GM21786 (cell line): ENCODE measurements around the gene EVPL.
"Not testable (repeated sequence)": the region's sequence is repeated elsewhere in the genome, so short reads cannot be mapped to it uniquely, and the experiment has no call there.

Experiments used
- ATAC-seq: cut with Tn5 transposase; IDR thresholded peaks from one replicate; pipeline ENCODE4 v1.9.1; 2021; ENCODE audit not compliant: unreplicated experiment

EVPL gene

DNA sequence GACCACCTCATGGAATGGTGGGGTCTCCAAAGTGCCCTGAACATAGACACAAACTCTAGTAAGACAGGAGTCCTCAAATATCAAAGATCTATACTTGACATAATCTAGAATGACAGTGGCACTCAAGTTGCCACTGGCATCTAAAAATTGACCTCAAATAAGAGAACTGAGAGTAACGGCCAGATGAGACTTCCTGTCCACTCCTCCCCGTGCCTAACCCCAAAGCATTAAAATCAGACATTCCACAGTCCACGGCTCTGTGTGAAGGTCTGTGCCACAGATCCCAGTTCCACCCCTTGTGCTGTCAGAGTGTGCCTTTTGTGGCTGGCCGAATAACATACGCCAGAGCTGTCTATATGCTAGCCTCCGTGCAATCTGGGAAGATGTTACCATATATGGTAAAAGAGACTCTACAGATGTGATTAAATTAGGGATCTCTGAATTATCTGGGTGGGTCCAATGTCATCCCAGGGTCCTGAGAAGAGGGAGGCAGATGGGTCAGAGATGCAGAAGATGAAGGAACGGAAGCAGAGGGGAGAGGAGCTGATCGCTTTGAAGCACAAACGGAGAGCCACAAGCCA, 21.0 kb upstream of the EVPL start:
- ATAC-seq, result no peak

DNA sequence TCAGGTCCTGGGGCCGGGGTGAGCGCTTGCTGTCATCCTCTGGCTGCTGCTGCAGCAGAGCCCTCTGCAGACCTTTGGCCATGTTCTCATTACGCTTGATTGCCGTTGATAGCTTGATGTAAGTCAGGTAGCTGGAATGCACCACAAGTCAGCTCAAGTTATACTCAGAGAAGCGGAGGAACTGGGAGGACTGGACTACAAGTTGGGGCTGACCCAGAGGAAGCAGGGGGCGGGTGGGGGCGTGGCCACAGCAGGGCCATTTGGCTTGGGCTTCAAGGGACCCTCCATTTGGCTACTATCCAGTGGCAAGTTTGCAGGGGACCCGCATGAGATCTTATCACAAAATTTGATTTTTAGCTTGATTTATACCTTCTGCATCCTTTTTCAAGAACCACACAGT, 19.0 kb upstream of the EVPL start:
- ATAC-seq, result no peak

DNA sequence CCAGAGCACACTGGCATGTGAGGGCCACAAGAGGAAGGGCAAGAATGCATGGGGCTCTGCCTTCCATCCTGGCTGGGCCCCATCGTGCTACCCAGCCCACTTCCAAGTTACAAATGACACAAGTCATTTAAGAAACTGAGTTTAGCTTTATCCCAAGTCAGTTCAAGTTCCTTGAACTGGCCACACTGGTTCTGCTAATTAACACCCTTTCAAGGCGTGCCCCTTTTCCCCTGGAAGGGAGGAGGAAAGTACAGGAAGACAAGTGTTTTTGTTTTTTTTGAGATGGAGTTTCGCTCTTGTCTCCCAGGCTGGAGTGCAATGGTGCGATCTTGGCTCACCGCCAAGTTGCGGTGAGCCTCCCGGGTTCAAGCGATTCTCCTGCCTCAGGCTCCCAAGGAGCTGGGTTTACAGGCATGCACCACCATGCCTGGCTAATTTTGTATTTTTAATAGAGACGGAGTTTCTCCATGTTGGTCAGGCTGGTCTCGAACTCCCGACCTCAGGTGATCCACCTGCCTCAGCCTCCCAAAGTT, 17.4 kb upstream of the EVPL start:
- not testable (repeated sequence) for ATAC-seq

DNA sequence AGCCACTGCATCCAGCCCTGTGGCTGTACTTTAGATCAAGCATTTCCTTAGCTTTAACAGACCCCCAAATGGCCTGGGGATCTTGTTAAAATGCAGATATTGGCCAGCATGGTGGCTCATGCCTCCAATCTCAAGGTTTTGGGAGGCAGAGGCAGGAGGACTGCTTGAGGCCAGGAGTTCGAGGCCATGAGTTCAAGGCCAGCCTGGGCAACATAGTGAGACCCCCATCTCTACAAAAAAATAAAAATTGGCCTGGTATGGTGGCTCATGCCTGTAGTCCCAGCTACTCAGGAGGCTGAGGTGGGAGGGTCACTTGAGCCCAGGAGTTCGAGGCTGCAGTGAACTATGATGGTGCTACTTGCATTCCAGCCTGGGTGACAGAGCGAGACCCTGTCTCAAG, 15.8 kb upstream of the EVPL start:
- not testable (repeated sequence) for ATAC-seq

DNA sequence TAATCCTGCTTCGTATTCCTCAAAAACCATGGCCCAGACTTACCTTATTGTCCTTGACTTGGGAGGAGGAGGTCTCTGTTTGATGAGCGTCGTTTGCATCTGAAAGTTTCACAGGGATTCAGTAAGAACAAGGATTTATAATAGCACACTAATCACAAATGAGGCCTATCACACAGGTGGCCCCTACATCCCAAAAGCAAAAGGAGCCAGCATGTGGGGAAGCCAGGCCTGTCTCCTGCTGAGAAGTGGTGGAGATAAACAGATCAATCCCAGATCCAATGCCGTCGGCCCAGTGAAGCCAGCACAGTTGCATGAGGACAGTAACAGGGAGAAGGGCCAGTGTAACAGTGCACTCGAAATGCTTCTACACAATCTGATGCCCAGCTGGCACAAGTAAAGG, 13.3 kb upstream of the EVPL start:
- ATAC-seq, result no peak

DNA sequence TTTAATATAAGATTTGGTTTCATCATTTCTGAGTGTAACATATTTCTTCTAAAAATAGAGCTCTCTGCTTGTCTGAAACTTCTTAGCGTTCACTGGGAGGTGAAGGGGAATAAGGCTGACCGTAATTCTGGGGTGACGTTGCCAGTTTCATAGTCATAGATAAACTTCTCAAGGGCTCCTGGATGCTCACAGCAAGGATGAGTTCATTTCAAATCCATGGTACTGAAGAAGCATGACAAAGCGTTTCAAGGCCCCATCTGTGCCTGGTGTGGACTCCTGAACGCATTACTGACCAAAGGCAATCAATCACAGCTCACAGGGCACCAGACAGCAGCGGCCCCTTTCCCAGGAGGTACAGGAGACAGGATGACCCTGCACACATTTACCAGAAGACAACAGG, 12.0 kb upstream of the EVPL start:
- no peak for ATAC-seq

DNA sequence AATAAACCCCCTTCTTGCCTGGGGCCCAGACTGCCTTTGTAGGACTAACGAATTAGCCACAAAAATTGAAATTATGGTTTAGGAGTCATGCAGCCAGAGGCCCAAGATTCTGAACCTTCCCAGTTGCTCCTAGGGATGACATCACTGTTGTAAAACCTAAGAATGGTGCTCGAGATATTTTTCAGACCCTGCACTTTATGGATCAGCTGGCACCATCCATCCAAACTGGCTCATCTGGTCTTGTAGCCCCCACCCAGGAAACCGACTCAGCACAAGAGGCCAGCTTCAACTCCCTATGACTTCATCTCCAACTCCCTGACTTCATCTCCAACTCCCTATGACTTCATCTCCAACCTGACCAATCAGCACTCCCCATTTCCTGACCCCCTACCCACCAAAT, 10.9 kb upstream of the EVPL start:
- ATAC-seq, result no peak

DNA sequence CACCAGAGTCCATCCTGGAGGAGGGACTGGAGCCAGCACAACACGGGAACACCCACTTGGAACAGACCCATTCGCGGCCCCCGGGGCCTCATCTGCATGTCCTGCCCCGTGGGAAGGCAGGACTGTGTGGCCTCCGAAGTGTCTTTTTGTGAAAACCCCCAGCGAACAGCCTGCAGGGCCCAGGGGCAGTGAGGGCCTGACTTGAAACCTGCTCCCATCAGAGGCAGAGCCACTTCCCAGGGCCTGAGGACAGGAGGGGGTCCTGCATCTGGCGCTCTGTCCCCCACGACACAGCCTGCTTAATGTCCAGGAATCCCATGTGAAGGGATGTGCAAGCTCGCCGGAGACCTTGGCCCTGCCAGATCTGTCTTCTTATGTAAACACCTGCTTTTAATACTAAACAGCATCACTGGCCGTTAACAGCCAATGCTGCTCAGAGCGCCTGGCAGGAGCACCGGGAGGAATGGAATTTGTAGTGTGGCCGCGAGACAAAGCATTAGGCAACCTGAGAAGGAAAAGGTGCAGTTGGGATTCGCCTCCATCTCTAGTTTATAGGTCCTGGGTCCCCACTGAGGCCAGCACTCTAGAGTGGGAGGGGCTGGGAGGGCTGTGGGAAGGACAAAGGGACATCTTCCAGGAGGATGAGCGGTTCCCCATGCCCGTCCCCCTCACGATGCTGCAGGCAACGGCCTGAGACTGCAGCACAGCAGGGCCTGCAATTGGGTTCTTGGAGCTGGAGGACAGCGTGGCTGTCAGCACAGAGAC, 9.6 kb upstream of the EVPL start:
- ATAC-seq, result no peak

DNA sequence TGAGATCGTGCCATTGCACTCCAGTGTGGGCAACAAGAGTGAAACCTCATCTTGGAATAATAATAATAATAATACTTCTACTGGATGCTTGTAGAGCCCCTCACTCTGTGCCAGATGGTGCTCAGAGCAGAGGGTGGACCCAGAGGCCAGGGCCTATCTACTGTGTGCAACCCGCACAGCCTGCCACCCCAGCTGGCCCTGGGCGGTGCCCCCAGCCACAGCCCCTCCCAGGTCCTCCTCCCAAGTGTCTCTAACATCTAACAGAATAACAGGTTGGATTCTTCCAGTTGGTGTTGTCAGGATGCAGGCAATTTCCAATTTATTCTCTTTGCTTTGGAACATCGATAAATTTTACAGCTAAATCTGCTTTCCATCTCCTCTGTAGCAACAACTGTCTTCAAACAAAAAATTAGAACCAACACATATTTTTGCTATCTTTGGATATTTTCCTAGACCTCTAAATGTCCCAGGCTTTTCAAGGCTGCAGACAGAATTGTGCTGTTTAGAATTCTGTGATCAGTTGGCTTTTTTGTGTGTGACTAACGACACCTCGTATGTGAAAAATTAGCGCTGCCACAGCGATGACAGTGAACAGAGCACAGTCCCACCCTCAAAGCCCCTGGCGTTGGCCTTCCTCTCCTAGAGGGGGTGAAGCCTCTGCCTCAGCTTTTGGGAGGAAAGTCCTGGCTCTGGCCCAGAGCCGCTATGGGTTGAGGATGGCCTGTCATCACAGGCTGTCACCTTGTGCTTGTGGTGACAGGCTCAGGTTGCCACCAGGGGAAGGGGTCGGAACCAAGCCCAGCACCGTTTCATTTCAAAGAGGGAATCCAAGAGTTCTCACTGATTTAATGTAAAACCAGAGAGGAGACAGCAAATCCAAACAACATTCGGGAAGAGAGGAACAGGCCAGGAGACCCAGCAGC, 7.6 kb upstream of the EVPL start:
- ATAC-seq, result no peak

DNA sequence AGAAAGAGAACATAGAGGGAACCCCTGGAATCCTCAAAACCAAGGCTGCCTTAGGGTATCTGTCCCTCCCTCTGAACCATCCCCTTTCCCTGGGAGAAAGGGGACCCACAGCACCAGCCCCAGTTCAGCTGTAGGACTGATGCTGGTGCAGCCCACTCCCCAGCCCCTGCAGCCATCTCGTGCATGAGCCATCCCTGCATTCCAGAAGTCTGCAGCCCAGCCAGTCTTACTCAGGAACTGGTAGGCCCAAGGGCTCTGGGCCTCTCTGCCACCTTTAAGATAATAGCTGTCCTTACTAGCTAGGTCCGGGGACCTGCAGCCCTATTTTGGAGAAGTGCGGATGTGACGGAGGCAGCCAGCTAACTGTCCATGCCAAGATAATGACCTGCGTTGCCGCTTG, 6.0 kb upstream of the EVPL start:
- ATAC-seq, result no peak

DNA sequence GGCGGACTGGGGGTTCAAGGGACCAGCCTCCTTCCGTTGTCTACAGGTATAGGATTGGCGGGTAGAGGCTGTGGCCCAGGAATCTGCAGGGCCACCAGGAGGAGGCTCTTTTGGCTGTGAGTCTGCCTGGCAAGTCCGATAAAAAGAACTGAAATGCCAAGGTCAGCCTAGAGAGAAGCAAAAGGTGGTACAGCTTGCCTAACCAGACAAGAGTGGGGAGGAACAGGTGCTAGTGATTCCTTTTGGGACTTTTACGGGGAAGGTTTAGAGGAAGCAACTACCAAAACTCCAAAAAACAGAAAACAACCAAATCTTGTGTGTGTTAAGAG, 5.6 kb upstream of the EVPL start:
- ATAC-seq, result no peak

DNA sequence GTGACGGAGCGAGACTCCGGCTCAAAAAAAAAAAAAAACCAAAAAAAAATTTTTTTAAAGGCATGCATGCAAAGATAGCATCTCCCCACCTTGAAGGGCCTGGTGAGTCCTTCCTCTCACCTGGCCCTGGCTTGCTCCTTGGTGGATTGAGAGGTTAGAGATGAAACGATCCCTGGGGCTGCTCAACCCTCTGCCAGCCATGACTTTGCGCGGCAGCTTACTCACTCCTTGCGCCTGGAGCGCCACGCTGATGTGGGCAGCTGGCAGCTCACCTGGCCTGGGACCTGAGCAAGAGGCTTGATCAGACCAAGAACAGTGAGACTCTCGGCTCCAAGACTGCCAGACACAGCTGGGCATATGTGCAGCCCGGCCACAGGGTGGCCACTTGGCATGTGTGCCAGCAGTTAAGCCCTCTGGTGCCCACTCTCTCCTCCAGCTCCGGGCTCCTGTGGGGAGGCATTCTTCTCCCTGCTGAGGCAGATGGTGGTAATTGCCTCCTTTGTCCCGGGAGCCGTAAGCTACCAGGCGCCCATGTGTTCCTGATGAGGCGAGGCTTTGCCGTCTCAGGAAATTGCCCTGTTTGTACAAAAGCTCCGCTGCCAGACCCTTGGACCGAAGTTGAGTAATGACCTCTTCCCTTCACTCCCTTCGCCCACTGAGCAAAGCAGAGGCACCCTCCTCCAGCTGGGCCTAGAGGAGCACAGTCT, 5.1 kb upstream of the EVPL start:
- ATAC-seq, result no peak

DNA sequence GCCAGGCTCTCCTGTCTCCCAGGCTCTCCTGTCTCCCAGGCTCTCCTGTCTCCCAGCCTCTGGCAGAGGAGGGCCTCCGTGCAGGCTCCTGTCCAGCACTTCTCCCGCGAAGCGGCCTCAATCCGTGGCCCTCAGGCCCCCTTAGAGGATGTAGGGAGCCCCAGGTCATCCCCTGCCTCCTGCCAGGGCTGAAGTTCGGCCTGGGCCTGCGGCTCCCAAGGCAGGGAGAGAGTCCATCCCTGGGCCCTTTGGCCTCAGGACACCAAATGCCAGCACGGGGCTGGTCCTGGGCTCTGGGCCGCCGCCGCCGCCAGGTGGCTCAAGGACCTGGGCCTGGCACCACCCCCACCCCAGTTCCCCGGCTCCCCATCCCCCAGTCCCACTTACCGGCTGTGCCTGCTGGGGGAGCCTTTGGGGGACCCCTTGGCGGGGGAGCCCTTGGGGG, 370 bp downstream of the EVPL start:
- no peak for ATAC-seq

DNA sequence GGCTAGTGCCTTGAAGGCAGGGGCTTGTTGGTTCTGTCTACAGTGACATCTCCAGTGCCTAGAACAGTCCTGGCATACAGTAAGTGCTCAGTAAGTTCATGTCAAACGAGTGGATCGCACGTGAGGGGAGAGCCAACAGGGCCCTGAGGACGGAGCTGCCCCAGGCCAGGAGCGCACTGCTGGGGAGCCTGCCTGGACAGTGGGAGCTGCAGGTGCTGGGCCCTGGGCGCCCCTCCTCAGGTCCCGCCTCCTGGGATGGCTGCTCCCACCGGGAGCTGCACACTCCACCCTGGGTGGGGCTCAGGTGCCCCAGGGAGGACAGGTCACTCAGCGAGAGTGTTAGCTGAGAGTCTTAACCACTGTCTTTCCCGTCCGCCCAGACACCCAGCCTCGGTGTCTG, 1.8 kb downstream of the EVPL start:
- no peak for ATAC-seq

DNA sequence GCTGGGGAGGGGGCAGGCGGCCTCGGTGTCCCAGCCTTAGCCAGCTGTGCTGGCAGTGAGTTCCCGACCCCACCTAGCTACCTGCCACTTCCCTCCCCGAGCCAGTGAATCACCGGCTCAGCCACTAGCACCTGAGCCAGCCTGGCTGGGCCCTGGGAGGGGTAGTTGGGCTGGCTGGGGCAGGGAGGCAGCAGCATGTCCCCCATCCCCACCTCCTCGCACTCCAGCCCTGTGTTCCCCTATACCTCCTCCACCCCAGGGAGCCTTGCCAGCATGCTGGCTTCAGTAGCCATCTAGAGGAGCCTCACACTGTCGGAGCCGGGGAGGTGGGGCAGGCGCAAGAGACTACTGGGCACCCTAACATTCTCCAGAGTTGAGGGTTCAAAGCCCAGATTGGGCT, 2.8 kb downstream of the EVPL start:
- ATAC-seq, result no peak

DNA sequence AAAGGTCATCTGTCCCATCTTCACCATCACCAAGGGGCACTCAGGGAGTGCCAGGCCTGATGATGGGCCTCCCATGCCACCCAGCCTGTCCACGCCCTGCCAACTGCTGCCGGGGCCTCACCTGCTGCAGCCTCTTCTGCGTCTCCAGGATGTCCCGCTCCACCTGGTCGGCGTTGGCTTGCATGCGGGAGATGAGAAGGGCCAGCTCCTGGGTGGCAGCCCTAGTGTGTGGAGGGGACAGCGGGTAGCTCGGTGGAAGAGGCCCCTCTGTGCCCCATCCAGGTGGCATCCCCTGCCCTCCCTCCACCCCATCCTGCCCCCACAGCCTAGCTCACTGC, 3.2 kb downstream of the EVPL start:
- ATAC-seq, result no peak

DNA sequence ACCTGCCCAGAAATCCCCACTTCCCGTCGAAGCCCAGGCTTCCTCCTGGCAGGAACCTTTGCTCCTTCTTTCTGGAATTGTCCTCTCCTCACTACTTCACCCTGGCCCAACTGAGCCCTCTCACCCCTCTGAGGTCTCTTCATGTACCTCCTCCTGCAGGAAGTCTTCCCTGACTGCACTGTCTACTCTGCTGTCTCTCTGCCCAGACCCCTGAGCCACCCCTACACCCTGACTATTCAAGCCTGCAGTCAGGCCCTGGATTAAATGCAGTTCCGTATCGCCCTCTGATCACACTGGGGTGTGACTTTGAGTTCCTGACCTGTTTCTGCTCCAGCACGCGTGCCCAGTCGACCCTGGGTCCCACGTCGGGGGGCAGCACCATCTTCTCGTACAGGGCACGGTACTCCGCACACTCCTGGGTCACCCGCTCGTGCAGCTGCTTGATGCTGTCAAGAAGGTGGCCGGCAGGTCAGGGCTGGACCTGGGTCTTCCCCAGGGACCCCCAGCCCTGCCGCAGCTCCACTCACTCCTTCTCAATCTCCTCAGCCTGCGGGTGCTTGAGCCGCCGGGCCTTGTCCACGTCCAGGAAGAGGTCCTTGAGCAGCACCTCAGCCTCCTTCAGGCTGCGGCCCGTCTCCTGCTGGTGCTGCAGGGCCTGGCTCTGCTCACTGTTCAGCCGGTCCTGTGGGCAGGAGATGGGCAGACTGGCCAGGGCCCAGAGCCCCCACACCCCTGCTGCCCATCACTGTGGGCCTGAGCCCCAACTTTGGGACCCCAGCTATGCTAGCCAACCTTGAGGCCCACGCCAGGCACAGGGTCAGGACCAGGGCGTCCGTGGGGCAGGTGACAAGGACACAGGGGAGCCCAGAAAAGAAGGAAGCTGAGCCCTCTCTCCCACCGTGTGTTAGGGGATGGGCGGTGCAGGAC, 3.9 kb downstream of the EVPL start:
- no peak for ATAC-seq

DNA sequence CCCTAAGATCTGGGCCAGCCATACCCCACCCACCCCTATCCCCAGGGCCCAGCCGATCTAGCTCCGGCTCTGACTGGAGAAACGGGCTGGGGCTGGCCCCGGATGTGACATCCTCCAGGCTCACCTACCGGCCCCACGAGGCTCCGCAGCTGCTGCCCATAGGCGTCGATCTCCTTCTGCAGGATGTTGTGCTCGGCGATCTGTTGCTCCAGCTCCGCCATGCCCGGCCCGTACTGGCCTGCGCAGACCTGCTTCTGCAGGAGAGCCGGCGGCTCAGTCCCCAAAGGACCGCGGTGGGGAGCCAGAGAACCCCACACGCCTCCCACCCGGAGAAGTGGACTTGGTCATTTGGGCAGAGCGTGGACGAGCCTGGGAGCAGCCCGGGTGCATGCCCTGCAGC, 4.8 kb downstream of the EVPL start:
- ATAC-seq, result no peak

DNA sequence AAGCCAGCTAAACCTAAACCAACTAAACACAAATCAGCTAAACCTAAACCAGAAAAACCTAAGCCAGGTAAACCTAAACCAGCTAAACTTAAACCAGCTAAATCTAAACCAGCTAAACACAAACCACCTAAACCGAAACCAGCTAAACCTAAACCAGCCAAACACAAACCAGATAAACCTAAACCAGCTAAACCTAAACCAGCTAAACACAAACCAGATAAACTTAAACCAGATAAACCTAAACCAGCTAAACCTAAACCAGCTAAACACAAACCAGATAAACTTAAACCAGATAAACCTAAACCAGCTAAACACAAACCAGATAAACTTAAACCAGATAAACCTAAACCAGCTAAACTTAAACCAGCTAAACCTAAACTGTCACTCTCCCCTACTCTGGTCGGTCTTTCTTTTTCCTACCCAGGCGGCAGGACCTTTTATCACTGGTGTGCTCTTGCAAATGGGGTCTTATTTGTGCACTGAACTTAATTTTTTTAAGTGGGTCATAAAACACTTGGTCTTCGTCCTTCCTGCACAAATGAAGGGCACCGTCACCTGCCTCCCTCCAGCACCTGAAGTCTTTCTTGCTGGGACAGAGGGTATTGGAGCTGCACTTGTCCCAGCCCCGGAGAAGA, 7.2 kb downstream of the EVPL start:
- ATAC-seq, result no peak

DNA sequence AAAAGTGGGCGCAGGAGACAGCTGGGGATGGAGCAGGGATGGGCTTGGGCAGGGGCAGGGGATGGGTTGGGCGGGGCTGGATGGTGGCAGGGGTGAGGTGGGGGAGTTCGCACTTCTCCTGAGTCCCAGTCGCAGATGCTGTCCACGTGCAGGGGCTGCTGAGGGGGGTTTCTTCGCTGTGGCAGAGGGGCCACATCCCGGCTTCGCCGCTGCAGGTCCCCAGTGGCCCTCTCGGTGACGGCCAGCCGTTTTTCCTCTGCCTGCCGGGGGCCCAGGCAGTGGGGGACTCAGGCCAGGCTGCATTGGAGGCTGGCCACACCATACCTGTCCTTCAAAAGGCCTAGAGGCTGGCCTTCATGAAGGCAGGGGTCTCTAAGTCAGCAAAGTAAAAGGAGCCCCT, 8.3 kb downstream of the EVPL start:
- no peak for ATAC-seq
